H1 (cell line): ENCODE results near the gene FAM131A. TPM values are rescaled to one million over a fixed set of nuclear protein-coding genes. Genes with fewer than 3 reads are reported as not detected.

Source experiments
- CTCF ChIA-PET: fragments of 300-600 bp; sonication (Branson Sonifier 250); formaldehyde crosslinking; loops from one replicate; lab custom pipeline; 2021; ENCODE audit not compliant: partially characterized antibody; lab: Charles Lee
- POLR2A ChIA-PET: fragments of 300-600 bp; sonication (Branson Sonifier 250); formaldehyde crosslinking; loops from one replicate; lab custom pipeline; 2021; ENCODE audit warnings: inconsistent platforms; ENCODE audit not compliant: partially characterized antibody; lab: Charles Lee
- DNase-seq, 2 experiments: peaks; one replicate each; pipeline versions ENCODE4 v3.0.0 to v3.0.0-alpha.2; 2010 to 2022; ENCODE audit warnings: low spot score in 2 of 2, low read depth in 1 of 2, mixed read lengths in 1 of 2
- FAIRE-seq: peaks from 2 replicates; lab custom pipeline; 2011; peaks lifted over from hg19 to GRCh38; lab: Jason Lieb, UNC
- H2AFZ ChIP-seq: 2 replicates; pipeline ENCODE4 v1.8.1; 2012; ENCODE audit warnings: low read length, inconsistent platforms
- H2AK5ac ChIP-seq: 2 replicates; pipeline ENCODE4 v1.6.1; 2013; ENCODE audit warnings: low read depth, low read length
- H2BK120ac ChIP-seq: replicated peaks from 2 replicates; pipeline ENCODE3; 2013; ENCODE audit warnings: low read depth, low read length, inconsistent platforms
- H2BK12ac ChIP-seq: 2 replicates; pipeline ENCODE4 v1.6.1; 2013; ENCODE audit warnings: low read depth, low read length
- H2BK15ac ChIP-seq: 2 replicates; pipeline ENCODE4 v1.6.1; 2013; ENCODE audit warnings: low read length
- H2BK20ac ChIP-seq: 2 replicates; pipeline ENCODE4 v1.6.1; 2013; ENCODE audit warnings: low read length
- H2BK5ac ChIP-seq: 2 replicates; pipeline ENCODE4 v1.6.1; 2013; ENCODE audit warnings: low read depth, low read length
- H3K14ac ChIP-seq: 2 replicates; pipeline ENCODE4 v1.6.1; 2013; ENCODE audit warnings: inconsistent platforms; ENCODE audit not compliant: insufficient read length
- H3K18ac ChIP-seq: 2 replicates; pipeline ENCODE4 v1.6.1; 2013; ENCODE audit warnings: low read length; ENCODE audit errors: extremely low read depth
- H3K23ac ChIP-seq: 2 replicates; pipeline ENCODE4 v1.6.1; 2013; ENCODE audit warnings: inconsistent platforms; ENCODE audit not compliant: insufficient read length
- H3K23me2 ChIP-seq: 2 replicates; pipeline ENCODE4 v1.6.1; 2013; ENCODE audit warnings: low read depth, low read length
- H3K27ac ChIP-seq: 2 replicates; pipeline ENCODE4 v1.6.1; 2011; ENCODE audit warnings: low read depth, low read length, inconsistent platforms
- H3K27me3 ChIP-seq, 4 experiments: replicated peaks in 1 of 4; 1 replicate in 1 of 4; 2 replicates in 3 of 4; pipeline versions ENCODE4 v1.6.1 to v1.8.1; 2011 to 2013; ENCODE audit warnings: low read length in 3 of 4, mild to moderate bottlenecking in 3 of 4, inconsistent platforms in 2 of 4, mixed read lengths in 2 of 4, moderate library complexity in 1 of 4; ENCODE audit not compliant: control insufficient read depth in 3 of 4, insufficient read depth in 3 of 4; ENCODE audit errors: extremely low read depth in 1 of 4
- H3K36me3 ChIP-seq, 4 experiments: 2 replicates each; pipeline versions ENCODE4 v1.6.1 to v1.8.1; 2011 to 2013; ENCODE audit warnings: mild to moderate bottlenecking in 4 of 4, low read length in 3 of 4, moderate library complexity in 2 of 4, control low read depth in 1 of 4, inconsistent platforms in 1 of 4; ENCODE audit not compliant: insufficient read depth in 4 of 4, control insufficient read depth in 2 of 4
- H3K4ac ChIP-seq: replicated peaks from 2 replicates; pipeline ENCODE3; 2013; ENCODE audit warnings: low read length, low read depth, mixed read lengths, inconsistent platforms; ENCODE audit not compliant: insufficient read length
- H3K4me1 ChIP-seq, 4 experiments: replicated peaks in 1 of 4; 1 replicate in 1 of 4; 2 replicates in 3 of 4; pipeline versions ENCODE4 v1.6.1 to v1.8.1; 2011 to 2013; ENCODE audit warnings: low read length in 3 of 4, inconsistent platforms in 2 of 4, mixed read lengths in 1 of 4; ENCODE audit not compliant: insufficient read depth in 4 of 4, control insufficient read depth in 3 of 4
- H3K4me2 ChIP-seq, 2 experiments: 2 replicates each; pipeline versions ENCODE4 v1.6.1 to v1.8.1; 2011 to 2013; ENCODE audit warnings: low read depth in 2 of 2, low read length in 2 of 2, control low read depth in 1 of 2, inconsistent platforms in 1 of 2, mild to moderate bottlenecking in 1 of 2; ENCODE audit not compliant: insufficient read depth in 1 of 2
- H3K4me3 ChIP-seq, 4 experiments: fragments of 200-600, 300-600 bp in 1 of 4; sonication (generic), shearing (Covaris generic), sonication (Bioruptor Twin) in 1 of 4; 2 replicates each; pipeline versions ENCODE4 v1.5.1 to v1.8.1; 2011 to 2016; ENCODE audit warnings: low read length in 4 of 4, low read depth in 3 of 4, control low read depth in 2 of 4, inconsistent platforms in 2 of 4, mild to moderate bottlenecking in 2 of 4, mixed read lengths in 1 of 4, moderate library complexity in 1 of 4; ENCODE audit not compliant: insufficient read depth in 2 of 4; ENCODE audit errors: extremely low read depth in 1 of 4
- H3K56ac ChIP-seq: replicated peaks from 2 replicates; pipeline ENCODE3; 2013; ENCODE audit warnings: low read depth, mild to moderate bottlenecking, mixed read lengths, low read length, inconsistent platforms; ENCODE audit not compliant: insufficient read length
- H3K79me1 ChIP-seq: 2 replicates; pipeline ENCODE4 v1.6.1; 2013; ENCODE audit warnings: low read depth, low read length, control low read depth
- H3K79me2 ChIP-seq, 2 experiments: 2 replicates each; pipeline versions ENCODE4 v1.6.1 to v1.8.1; 2012 to 2013; ENCODE audit warnings: low read length in 2 of 2, mild to moderate bottlenecking in 2 of 2, inconsistent platforms in 1 of 2; ENCODE audit not compliant: insufficient read depth in 2 of 2, control insufficient read depth in 1 of 2
- H3K9ac ChIP-seq, 4 experiments: replicated peaks in 1 of 4; 1 replicate in 1 of 4; 2 replicates in 3 of 4; pipeline versions ENCODE4 v1.6.1 to v1.8.1; 2011 to 2013; ENCODE audit warnings: low read depth in 3 of 4, low read length in 3 of 4, control low read depth in 2 of 4, mild to moderate bottlenecking in 2 of 4, moderate library complexity in 2 of 4, inconsistent platforms in 1 of 4; ENCODE audit errors: extremely low read depth in 1 of 4
- H3K9me3 ChIP-seq, 2 experiments: 2 replicates each; pipeline versions ENCODE4 v1.6.1 to v1.8.1; 2012 to 2013; ENCODE audit warnings: mild to moderate bottlenecking in 2 of 2, moderate library complexity in 2 of 2, control low read depth in 1 of 2, inconsistent platforms in 1 of 2, low read depth in 1 of 2, low read length in 1 of 2, mixed read lengths in 1 of 2; ENCODE audit not compliant: insufficient read depth in 2 of 2
- H4K20me1 ChIP-seq, 2 experiments: replicated peaks in 1 of 2; 2 replicates each; pipeline versions ENCODE3 to v1.8.1; 2011 to 2013; ENCODE audit warnings: inconsistent platforms in 2 of 2, low read length in 2 of 2, mild to moderate bottlenecking in 1 of 2; ENCODE audit not compliant: insufficient read depth in 2 of 2, control insufficient read depth in 1 of 2
- H4K5ac ChIP-seq: 2 replicates; pipeline ENCODE4 v1.6.1; 2013; ENCODE audit warnings: low read length, low read depth, mixed read lengths, inconsistent platforms; ENCODE audit not compliant: insufficient read length
- H4K8ac ChIP-seq: 2 replicates; pipeline ENCODE4 v1.8.0; 2013; ENCODE audit warnings: mild to moderate bottlenecking, moderate library complexity, low read length, inconsistent platforms; ENCODE audit not compliant: insufficient read depth; ENCODE audit errors: extremely low read depth
- H4K91ac ChIP-seq: replicated peaks from 2 replicates; pipeline ENCODE3; 2013; ENCODE audit warnings: low read length, mixed read lengths, inconsistent platforms; ENCODE audit not compliant: insufficient read length
- BRCA1 ChIP-seq: IDR thresholded peaks from 2 replicates; pipeline ENCODE4 v1.6.1; 2012; ENCODE audit warnings: low read depth, low read length, improper control_type of control experiment
- CBX5 ChIP-seq: fragments of 300-800, 300-1000 bp; sonication (generic); IDR thresholded peaks from 2 replicates; pipeline ENCODE4 v1.7.1; 2016; ENCODE audit warnings: antibody characterized with exemption, low read length, low read depth
- CTBP2 ChIP-seq: IDR thresholded peaks from 2 replicates; pipeline ENCODE4 v1.7.0; 2011; ENCODE audit warnings: borderline replicate concordance, mild to moderate bottlenecking, moderate library complexity, mixed read lengths, low read length; ENCODE audit not compliant: insufficient read depth, insufficient read length
- E2F6 ChIP-seq: IDR thresholded peaks from 2 replicates; pipeline ENCODE4 v1.6.1; 2012; ENCODE audit warnings: inconsistent platforms
- EGR1 ChIP-seq: IDR thresholded peaks from 2 replicates; pipeline ENCODE4 v1.6.1; 2011; ENCODE audit warnings: low read depth, low read length, borderline replicate concordance
- HDAC2 ChIP-seq, 2 experiments: fragments of 300-600 bp in 1 of 2; sonication (generic) in 1 of 2; IDR thresholded peaks; 2 replicates each; pipeline ENCODE4 v1.6.1; 2011 to 2012; ENCODE audit warnings: low read depth in 2 of 2, low read length in 2 of 2, mild to moderate bottlenecking in 2 of 2, moderate library complexity in 2 of 2, borderline replicate concordance in 1 of 2, inconsistent platforms in 1 of 2
- KDM4A ChIP-seq: IDR thresholded peaks from one replicate; pipeline ENCODE4 v1.7.1; 2012; ENCODE audit warnings: low read depth, mild to moderate bottlenecking, moderate library complexity, low read length, inconsistent platforms; ENCODE audit not compliant: severe bottlenecking
- POLR2A ChIP-seq, 2 experiments: IDR thresholded peaks; 1 replicate in 1 of 2; 2 replicates in 1 of 2; pipeline ENCODE4 v1.6.1; 2011; ENCODE audit warnings: low read depth in 2 of 2, low read length in 2 of 2, mild to moderate bottlenecking in 2 of 2; ENCODE audit errors: control extremely low read depth in 1 of 2
- POU5F1 ChIP-seq: IDR thresholded peaks from 2 replicates; pipeline ENCODE4 v1.6.1; 2011; ENCODE audit warnings: low read depth, mild to moderate bottlenecking, low read length, moderate library complexity
- RXRA ChIP-seq: IDR thresholded peaks from 2 replicates; pipeline ENCODE4 v1.6.1; 2011; ENCODE audit warnings: low read depth, mild to moderate bottlenecking, low read length, moderate library complexity; ENCODE audit not compliant: insufficient read depth
- TAF1 ChIP-seq: IDR thresholded peaks from 2 replicates; pipeline ENCODE4 v1.6.1; 2011; ENCODE audit warnings: mild to moderate bottlenecking, low read depth, low read length
- TAF7 ChIP-seq: optimal IDR thresholded peaks from 2 replicates; pipeline ENCODE3; 2011; ENCODE audit warnings: low read depth, mild to moderate bottlenecking, inconsistent platforms, low read length, moderate library complexity, borderline replicate concordance
- ZNF274 ChIP-seq: IDR thresholded peaks from 2 replicates; pipeline ENCODE4 v1.7.0; 2012; ENCODE audit warnings: low read length, borderline replicate concordance; ENCODE audit errors: extremely low read depth
- WGBS, 2 experiments: shearing (Covaris generic) in 1 of 2; methylation state at CpG; one replicate each; pipeline versions ENCODE4 v1.1.6 to v1.1.7; 2013 to 2015; ENCODE audit warnings: low lambda C conversion rate in 2 of 2, mixed read lengths in 2 of 2, inconsistent platforms in 1 of 2, low coverage in 1 of 2, missing lambda C conversion rate in 1 of 2; ENCODE audit not compliant: insufficient replicate concordance in 2 of 2, insufficient coverage in 1 of 2, insufficient read length in 1 of 2; ENCODE audit errors: extremely low coverage in 1 of 2, missing lambda C conversion rate in 1 of 2; 5-methylcytosine and 5-hydroxymethylcytosine counted together
- polyA plus RNA-seq, 7 experiments: library from polyadenylated mRNA; depleted of rRNA in 3 of 7; stranded (reverse) in 5 of 7; unstranded in 2 of 7; fragments of >200 nt in 5 of 7; fragments of 200-250 nt in 2 of 7; gene quantifications; 1 replicate in 5 of 7; 2 replicates in 1 of 7; 4 replicates in 1 of 7; pipeline versions ENCODE4 v1.2.1 to v1.2.3, GENCODE V29; 2011 to 2013; ENCODE audit warnings: missing spikeins in 2 of 7, mixed read lengths in 2 of 7
- total RNA-seq: library from RNA; stranded (reverse); fragmentation: NEBNext Ultra II Directional; extraction: Animal tissue kit (Norgen Biotek cat#: 25700); gene quantifications from 2 replicates; pipeline ENCODE4 v1.2.1, GENCODE V29; 2021

Gene FAM131A
- total and polyA plus RNA-seq, 2 of the 8 experiments (the other 6 are each of a cell fraction or from before 2014, with no cell fraction given) = 16.0 to 21.9 TPM

- H2AK5ac ChIP-seq = no peak overlapping the region
- DNase-seq (no peak), FAIRE-seq (no peak)
- no peak overlapping the region for H3K4ac ChIP-seq
- H3K23me2 ChIP-seq = no peaks in the 10 kb centered on the region; the same call in 1 of the 2 replicates
- no peak overlapping the region for H3K4me3 ChIP-seq
- WGBS, 2 experiments = 89% methylated on average over 4 of the region's 4 CpGs; no CpG with 5 or more reads in 1 of the 2 experiments
- no peak overlapping the region for H4K8ac ChIP-seq
- ChIA-PET POLR2A (interaction anchor here (0.6 to 12.3 kb wide), 11 partner anchors 7 to 42 kb away, joined by 3 to 148 read pairs (median 4); partner anchors contain the start of gene FAM131A), CTCF (interaction anchor here (0.6 to 1.8 kb wide), 7 partner anchors 17 to 441 kb away, joined by 3 to 5 read pairs (median 3); no protein-coding TSS in a partner anchor)
- no peak overlapping the region for H3K23ac ChIP-seq
- no peak overlapping the region; the same call in 1 of the 2 replicates for H3K27ac ChIP-seq
- peaks cover 33 to 61% of the 10 kb centered on the region in 2 experiments for H3K79me2 ChIP-seq
- H3K56ac ChIP-seq = no peak overlapping the region
- H3K4me2 ChIP-seq = no peak overlapping the region
- no peak overlapping the region for H3K18ac ChIP-seq
- H3K14ac ChIP-seq = no peak overlapping the region
- H4K5ac ChIP-seq = no peak overlapping the region
- H2BK120ac ChIP-seq = no peak overlapping the region
- peaks cover 51 to 84% (median 67%) of the 10 kb centered on the region in 4 experiments for H3K36me3 ChIP-seq
- H2BK20ac ChIP-seq = no peak overlapping the region
- H2BK12ac ChIP-seq = no peak overlapping the region
- H2BK5ac ChIP-seq = no peak overlapping the region
- peaks cover 3 to 9% (median 6%) of the 10 kb centered on the region in 4 experiments for H3K4me1 ChIP-seq
- H4K20me1 ChIP-seq = peaks cover 40 to 47% of the 10 kb centered on the region in 2 experiments
- H3K9me3 ChIP-seq = no peaks in the 10 kb centered on the region
- H2BK15ac ChIP-seq = no peak overlapping the region
- H3K27me3 ChIP-seq = no peaks in the 10 kb centered on the region
- H3K9ac ChIP-seq = no peak overlapping the region
- no peak overlapping the region for H2AFZ ChIP-seq
- peaks cover 11% of the 10 kb centered on the region for H3K79me1 ChIP-seq
- no peak overlapping the region for H4K91ac ChIP-seq
- TF ChIP-seq ZNF274 = no peak
- TF ChIP-seq EGR1 = no peak
- no peak for TF ChIP-seq CTBP2
- TF ChIP-seq TAF1 = no peak
- no peak for TF ChIP-seq POLR2A (IDR thresholded peaks at IDR 0.05; ENCODE audit: control extremely low read depth in 1 of 2, low read depth in 2 of 2, low read length in 2 of 2)
- TF ChIP-seq E2F6 = no peak
- TF ChIP-seq POU5F1 = no peak
- TF ChIP-seq KDM4A = no peak
- no peak for TF ChIP-seq RXRA
- TF ChIP-seq HDAC2 (IDR thresholded peaks at IDR 0.05; ENCODE audit: borderline replicate concordance in 1 of 2, low read depth in 2 of 2, low read length in 2 of 2) = no peak
- no peak for TF ChIP-seq BRCA1
- no peak for TF ChIP-seq CBX5
- no peak for TF ChIP-seq TAF7
Observed at GRCh38 chr3:184320104-184320445, 17.3 kb upstream of the FAM131A start.
